PFSK-1 (cell line): Measurements from ENCODE around the gene CLIP4.

Experiments
- POLR2AphosphoS5 ChIP-seq: IDR thresholded peaks from 2 replicates; pipeline ENCODE4 v1.6.1; 2012; ENCODE audit warnings: low read depth, mild to moderate bottlenecking, control low read depth, low read length, moderate library complexity
- REST ChIP-seq, 2 experiments: IDR thresholded peaks; 2 replicates each; pipeline versions ENCODE4 v1.6.1 to v1.8.0; 2011 to 2012; ENCODE audit warnings: low read depth in 2 of 2, low read length in 2 of 2, control low read depth in 1 of 2, inconsistent platforms in 1 of 2, mild to moderate bottlenecking in 1 of 2, moderate library complexity in 1 of 2; ENCODE audit not compliant: insufficient read depth in 1 of 2
- SIN3A ChIP-seq: IDR thresholded peaks from 2 replicates; pipeline ENCODE4 v1.6.1; 2012; ENCODE audit warnings: mild to moderate bottlenecking, low read length, moderate library complexity, borderline replicate concordance; ENCODE audit not compliant: insufficient read depth

DNA sequence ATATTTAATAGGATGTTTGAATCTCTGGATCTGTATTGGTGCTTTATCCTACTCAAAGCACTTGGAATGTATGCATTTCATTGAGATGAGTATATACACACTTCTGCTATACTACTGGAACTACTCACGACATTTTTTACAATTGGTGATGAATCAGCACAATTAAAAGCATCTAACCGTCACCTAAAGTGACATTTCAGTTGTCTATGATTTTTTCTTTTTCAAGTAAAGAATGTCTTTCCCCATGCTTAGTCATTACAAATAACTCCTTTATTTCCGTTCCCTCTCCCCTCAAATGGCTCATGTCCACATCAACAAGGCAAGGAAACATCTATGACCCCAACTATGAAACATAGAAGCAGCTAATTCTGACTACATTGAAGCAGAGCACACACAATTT lies 77.3 kb downstream of the CLIP4 start:
- TF ChIP-seq POLR2AphosphoS5: no peak
- TF ChIP-seq SIN3A: no peak
- TF ChIP-seq REST (IDR thresholded peaks at IDR 0.05; ENCODE audit: insufficient read depth in 1 of 2, low read depth in 2 of 2, low read length in 2 of 2): no peak
